ENCODE results near the gene MYL12B. TPM values are rescaled to one million over a fixed set of nuclear protein-coding genes. Genes with fewer than 3 reads are reported as not detected.

Gene MYL12B
- total RNA-seq, 1 donor from 2014 or later: 211 TPM

DNA sequence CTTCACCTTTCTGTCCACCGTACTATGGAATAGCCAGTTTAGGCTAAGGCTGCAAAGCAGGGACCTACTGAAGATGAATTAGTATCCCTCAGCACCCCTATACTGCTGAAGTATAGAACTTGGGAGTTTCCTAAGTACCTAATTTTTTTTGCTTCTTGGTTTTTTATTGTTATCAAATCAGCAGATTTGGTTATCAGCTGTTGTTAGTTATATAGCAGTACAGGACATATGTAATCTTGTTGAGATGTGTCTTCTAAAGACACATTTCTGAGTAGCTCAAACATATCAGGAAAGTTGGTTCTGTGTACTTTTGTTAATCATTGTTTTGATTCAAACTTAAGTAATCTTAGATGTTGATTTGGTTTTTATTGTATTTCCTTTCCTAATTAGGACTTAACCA, 9.1 kb upstream of the MYL12B start:
- peaks cover 22% of the 10 kb centered on the region for H3K4me1 Mint-ChIP-seq (ENCODE audit: unreplicated experiment)
- TF ChIP-seq, protein P1, sequence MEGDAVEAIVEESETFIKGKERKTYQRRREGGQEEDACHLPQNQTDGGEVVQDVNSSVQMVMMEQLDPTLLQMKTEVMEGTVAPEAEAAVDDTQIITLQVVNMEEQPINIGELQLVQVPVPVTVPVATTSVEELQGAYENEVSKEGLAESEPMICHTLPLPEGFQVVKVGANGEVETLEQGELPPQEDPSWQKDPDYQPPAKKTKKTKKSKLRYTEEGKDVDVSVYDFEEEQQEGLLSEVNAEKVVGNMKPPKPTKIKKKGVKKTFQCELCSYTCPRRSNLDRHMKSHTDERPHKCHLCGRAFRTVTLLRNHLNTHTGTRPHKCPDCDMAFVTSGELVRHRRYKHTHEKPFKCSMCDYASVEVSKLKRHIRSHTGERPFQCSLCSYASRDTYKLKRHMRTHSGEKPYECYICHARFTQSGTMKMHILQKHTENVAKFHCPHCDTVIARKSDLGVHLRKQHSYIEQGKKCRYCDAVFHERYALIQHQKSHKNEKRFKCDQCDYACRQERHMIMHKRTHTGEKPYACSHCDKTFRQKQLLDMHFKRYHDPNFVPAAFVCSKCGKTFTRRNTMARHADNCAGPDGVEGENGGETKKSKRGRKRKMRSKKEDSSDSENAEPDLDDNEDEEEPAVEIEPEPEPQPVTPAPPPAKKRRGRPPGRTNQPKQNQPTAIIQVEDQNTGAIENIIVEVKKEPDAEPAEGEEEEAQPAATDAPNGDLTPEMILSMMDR (conservative IDR thresholded peaks at IDR 0.05): no peak
- peaks cover 42% of the 10 kb centered on the region for H3K36me3 Mint-ChIP-seq
- H3K4me3 Mint-ChIP-seq: no peak overlapping the region
- no peaks in the 10 kb centered on the region for H3K9me3 Mint-ChIP-seq
- no peaks in the 10 kb centered on the region for H3K27me3 Mint-ChIP-seq
- peak overlapping the region; percentile 46 for H3K27ac Mint-ChIP-seq
- no peak for DNase-seq (ENCODE audit: extremely low spot score, unreplicated experiment)

DNA sequence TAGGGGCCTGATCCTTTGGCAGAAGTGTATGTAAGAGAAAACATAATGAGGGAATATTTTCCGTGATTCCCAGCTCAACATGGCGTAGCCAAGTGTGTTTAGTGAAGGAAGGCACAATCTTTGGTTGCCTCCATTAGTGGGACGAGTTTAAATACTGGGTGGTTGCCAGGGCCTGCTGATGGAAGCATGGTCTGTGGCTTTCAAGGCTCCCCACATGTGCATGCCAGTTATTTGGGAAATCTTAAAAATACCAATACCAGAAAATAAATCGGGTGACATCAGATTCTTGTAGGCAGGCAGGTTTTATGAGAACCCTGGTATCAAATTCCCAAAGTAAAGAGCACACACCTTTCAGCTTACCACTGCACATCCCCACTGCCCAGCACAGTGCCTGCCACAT, 7.2 kb upstream of the MYL12B start:
- H3K36me3 Mint-ChIP-seq: peaks cover 48% of the 10 kb centered on the region
- TF ChIP-seq, protein P1 (conservative IDR thresholded peaks at IDR 0.05): no peak
- no peaks in the 10 kb centered on the region for H3K27me3 Mint-ChIP-seq
- H3K9me3 Mint-ChIP-seq: no peaks in the 10 kb centered on the region
- DNase-seq (ENCODE audit: extremely low spot score, unreplicated experiment): no peak
- no peak overlapping the region for H3K4me3 Mint-ChIP-seq
- H3K27ac Mint-ChIP-seq: no peak overlapping the region
- H3K4me1 Mint-ChIP-seq (ENCODE audit: unreplicated experiment): peaks cover 17% of the 10 kb centered on the region

- Mint-ChIP-seq H3K9me3 (no peaks in the 10 kb centered on the region), H3K27me3 (no peaks in the 10 kb centered on the region), H3K36me3 (peaks cover 42% of the 10 kb centered on the region), H3K4me3 (no peak overlapping the region), H3K4me1 (ENCODE audit: unreplicated experiment) (peaks cover 13% of the 10 kb centered on the region), H3K27ac (peak overlapping the region; percentile 90)
- TF ChIP-seq, protein P1 (conservative IDR thresholded peaks at IDR 0.05): no peak
- no peak for DNase-seq (ENCODE audit: extremely low spot score, unreplicated experiment)
Measured at GRCh38 chr18:3255611-3256165, 6.2 kb upstream of the MYL12B start.

DNA sequence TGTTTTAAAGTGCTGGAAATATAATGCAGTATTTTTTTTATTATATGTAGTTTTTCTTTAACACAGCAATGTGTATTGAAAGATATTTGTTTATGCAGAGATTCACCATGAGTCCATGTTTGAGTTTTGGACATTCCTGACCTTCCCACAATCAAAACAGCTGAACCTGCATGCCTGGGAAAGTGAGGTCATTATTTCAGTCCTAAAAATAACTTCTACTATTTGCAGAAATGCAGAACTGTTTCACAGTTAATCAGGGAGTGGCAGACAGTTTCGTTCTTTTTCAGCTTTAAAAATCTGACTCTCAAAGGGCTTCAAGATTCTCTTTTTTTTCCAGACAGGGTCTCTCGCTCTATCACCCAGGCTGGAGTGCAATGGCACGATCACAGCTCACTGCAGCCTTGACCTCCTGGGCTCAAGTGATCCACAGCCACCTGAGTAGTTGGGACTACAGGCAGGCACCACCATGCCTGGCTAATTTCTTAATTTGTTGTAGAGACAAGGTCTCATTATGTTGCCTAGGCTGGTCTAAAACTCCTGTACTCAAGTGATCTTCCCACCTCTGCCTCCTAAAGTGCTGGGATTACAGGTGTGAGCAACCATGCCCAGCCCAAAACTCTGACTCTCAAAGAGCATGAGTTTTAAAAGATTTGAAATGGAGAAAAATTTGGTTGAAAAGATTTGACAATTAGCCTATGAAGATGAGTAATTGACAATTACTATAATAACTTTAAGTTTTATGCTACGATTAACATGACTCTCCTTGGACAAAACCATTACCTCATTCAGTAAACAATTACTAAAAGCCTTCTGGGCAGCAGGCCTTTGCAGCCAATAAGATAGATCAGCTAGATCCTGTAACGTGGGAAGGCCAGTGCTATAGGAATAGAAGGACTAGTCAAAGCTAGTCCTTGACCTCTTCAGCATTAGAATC, 5.0 kb upstream of the MYL12B start:
- Mint-ChIP-seq H3K27ac (peak overlapping the region; percentile 90), H3K36me3 (peaks cover 44% of the 10 kb centered on the region), H3K27me3 (no peaks in the 10 kb centered on the region), H3K4me3 (peak overlapping the region; percentile 42), H3K4me1 (ENCODE audit: unreplicated experiment) (peaks cover 13% of the 10 kb centered on the region), H3K9me3 (no peaks in the 10 kb centered on the region)
- DNase-seq (ENCODE audit: extremely low spot score, unreplicated experiment): no peak
- TF ChIP-seq, protein P1 (conservative IDR thresholded peaks at IDR 0.05): no peak

DNA sequence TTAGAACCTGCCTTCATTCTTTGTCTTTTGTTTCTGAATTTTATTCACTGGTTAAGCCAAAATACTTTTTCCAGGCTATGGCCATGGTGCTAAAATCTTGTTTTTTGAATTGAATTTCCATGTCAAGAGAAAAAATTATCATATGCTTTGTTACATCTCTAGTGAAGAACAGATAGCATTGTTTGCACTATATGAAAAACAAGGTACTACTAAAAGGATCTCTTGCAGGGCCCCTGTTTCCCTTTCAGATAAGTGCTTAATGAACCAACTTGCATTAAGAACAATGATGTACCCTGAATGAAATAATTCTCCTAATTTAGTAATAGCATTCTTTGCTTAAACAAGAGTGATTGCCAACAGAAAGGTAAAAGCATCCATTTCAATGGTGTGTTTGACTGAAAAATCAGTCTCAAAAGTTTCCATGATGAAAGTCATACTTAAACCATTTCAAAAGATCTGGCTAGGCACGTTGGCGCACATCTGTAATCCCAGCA, 4.3 kb upstream of the MYL12B start:
- Mint-ChIP-seq H3K4me1 (ENCODE audit: unreplicated experiment) (peaks cover 11% of the 10 kb centered on the region), H3K36me3 (peaks cover 44% of the 10 kb centered on the region), H3K27ac (peak overlapping the region; percentile 90), H3K27me3 (no peaks in the 10 kb centered on the region), H3K4me3 (no peak overlapping the region), H3K9me3 (no peaks in the 10 kb centered on the region)
- no peak for DNase-seq (ENCODE audit: extremely low spot score, unreplicated experiment)
- TF ChIP-seq, protein P1 (conservative IDR thresholded peaks at IDR 0.05): no peak
